ENCODE data around the gene DIO3.

The DIO3 gene

DNA sequence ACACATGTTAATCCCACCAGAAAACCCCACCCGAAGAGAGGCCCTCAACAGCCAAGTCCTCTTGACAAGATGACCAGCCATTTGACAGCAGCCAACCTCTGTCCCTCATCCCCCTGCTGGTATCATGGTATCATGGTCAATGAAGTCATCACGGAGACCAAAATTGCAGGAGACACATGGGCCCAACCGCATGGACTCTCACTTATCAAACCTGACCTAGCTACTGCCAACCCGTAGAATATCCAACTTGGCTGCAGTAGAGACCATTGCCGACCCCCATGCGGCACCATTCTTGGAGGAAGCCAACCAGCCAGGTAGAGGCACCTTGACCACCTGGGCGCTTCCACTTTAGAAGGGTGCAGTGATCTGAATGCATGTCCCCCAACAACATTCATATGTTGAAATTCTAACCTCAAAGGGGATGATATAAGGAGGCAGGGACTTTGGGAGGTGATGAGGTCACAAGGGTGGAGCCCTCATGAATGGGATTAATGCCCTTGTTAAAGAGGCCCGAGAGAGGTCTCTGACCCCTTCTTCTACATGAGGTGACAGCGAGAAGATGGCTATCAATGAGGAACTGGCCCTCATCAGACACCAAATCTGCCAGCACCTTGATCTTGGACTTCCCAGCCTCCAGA, 33.3 kb downstream of the DIO3 start:
- TF ChIP-seq ARNTL (CRISPR knock-in tag; IDR thresholded peaks at IDR 0.05; ENCODE audit: borderline replicate concordance, low read depth) (no peak), ZNF8 (CRISPR knock-in tag; IDR thresholded peaks at IDR 0.05) (no peak), ZC3H10 (CRISPR knock-in tag; IDR thresholded peaks at IDR 0.05) (no peak), SNAI2 (CRISPR knock-in tag; IDR thresholded peaks at IDR 0.05) (no peak), GLIS3 (CRISPR knock-in tag; IDR thresholded peaks at IDR 0.05) (no peak), PATZ1 (CRISPR knock-in tag; IDR thresholded peaks at IDR 0.05; ENCODE audit: borderline replicate concordance) (no peak), TOX (CRISPR knock-in tag; IDR thresholded peaks at IDR 0.05; ENCODE audit: borderline replicate concordance) (no peak), RARB (CRISPR knock-in tag; IDR thresholded peaks at IDR 0.05) (no peak), ZNF565 (CRISPR knock-in tag; conservative IDR thresholded peaks at IDR 0.05; ENCODE audit: low read depth) (no peak), BACH2 (CRISPR knock-in tag; IDR thresholded peaks at IDR 0.05; ENCODE audit: borderline replicate concordance) (no peak), ISL1 (CRISPR knock-in tag; IDR thresholded peaks at IDR 0.05) (no peak), TSHZ2 (CRISPR knock-in tag; IDR thresholded peaks at IDR 0.05) (no peak)
- TF ChIP-seq, protein P1, sequence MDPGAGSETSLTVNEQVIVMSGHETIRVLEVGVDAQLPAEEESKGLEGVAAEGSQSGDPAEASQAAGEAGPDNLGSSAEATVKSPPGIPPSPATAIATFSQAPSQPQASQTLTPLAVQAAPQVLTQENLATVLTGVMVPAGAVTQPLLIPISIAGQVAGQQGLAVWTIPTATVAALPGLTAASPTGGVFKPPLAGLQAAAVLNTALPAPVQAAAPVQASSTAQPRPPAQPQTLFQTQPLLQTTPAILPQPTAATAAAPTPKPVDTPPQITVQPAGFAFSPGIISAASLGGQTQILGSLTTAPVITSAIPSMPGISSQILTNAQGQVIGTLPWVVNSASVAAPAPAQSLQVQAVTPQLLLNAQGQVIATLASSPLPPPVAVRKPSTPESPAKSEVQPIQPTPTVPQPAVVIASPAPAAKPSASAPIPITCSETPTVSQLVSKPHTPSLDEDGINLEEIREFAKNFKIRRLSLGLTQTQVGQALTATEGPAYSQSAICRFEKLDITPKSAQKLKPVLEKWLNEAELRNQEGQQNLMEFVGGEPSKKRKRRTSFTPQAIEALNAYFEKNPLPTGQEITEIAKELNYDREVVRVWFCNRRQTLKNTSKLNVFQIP (CRISPR knock-in tag; IDR thresholded peaks at IDR 0.05; ENCODE audit: borderline replicate concordance, low read depth): no peak
- no peak for ATAC-seq

- no peak for ATAC-seq
Measured at GRCh38 chr14:101595349-101595748, 34.1 kb downstream of the DIO3 start.

More at GRCh38 chr14:101595349-101595748, 34.1 kb downstream of the DIO3 start:
- TF ChIP-seq SNAI2 (CRISPR knock-in tag; IDR thresholded peaks at IDR 0.05) (no peak), ARNTL (CRISPR knock-in tag; IDR thresholded peaks at IDR 0.05; ENCODE audit: borderline replicate concordance, low read depth) (no peak), ZC3H10 (CRISPR knock-in tag; IDR thresholded peaks at IDR 0.05) (no peak), ZNF565 (CRISPR knock-in tag; conservative IDR thresholded peaks at IDR 0.05; ENCODE audit: low read depth) (no peak), ZFP30 (CRISPR knock-in tag; IDR thresholded peaks at IDR 0.05) (no peak), PPARA (CRISPR knock-in tag; IDR thresholded peaks at IDR 0.05; ENCODE audit: borderline replicate concordance) (no peak), RARB (CRISPR knock-in tag; IDR thresholded peaks at IDR 0.05) (no peak), ISL1 (CRISPR knock-in tag; IDR thresholded peaks at IDR 0.05) (no peak), PATZ1 (CRISPR knock-in tag; IDR thresholded peaks at IDR 0.05; ENCODE audit: borderline replicate concordance) (no peak), TCF4 (CRISPR knock-in tag; IDR thresholded peaks at IDR 0.05; ENCODE audit: borderline replicate concordance) (no peak), BACH2 (CRISPR knock-in tag; IDR thresholded peaks at IDR 0.05; ENCODE audit: borderline replicate concordance) (no peak)
- TF ChIP-seq, protein P1 (CRISPR knock-in tag; IDR thresholded peaks at IDR 0.05; ENCODE audit: borderline replicate concordance, low read depth): no peak
- TF ChIP-seq, protein P2, sequence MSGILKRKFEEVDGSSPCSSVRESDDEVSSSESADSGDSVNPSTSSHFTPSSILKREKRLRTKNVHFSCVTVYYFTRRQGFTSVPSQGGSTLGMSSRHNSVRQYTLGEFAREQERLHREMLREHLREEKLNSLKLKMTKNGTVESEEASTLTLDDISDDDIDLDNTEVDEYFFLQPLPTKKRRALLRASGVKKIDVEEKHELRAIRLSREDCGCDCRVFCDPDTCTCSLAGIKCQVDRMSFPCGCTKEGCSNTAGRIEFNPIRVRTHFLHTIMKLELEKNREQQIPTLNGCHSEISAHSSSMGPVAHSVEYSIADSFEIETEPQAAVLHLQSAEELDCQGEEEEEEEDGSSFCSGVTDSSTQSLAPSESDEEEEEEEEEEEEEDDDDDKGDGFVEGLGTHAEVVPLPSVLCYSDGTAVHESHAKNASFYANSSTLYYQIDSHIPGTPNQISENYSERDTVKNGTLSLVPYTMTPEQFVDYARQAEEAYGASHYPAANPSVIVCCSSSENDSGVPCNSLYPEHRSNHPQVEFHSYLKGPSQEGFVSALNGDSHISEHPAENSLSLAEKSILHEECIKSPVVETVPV (CRISPR knock-in tag; IDR thresholded peaks at IDR 0.05): no peak

All from SK-N-SH treated with all-trans-retinoic acid at 6 μM for 48 hours (cell line).